ENCODE data around the gene CD2.

CD2 gene

DNA sequence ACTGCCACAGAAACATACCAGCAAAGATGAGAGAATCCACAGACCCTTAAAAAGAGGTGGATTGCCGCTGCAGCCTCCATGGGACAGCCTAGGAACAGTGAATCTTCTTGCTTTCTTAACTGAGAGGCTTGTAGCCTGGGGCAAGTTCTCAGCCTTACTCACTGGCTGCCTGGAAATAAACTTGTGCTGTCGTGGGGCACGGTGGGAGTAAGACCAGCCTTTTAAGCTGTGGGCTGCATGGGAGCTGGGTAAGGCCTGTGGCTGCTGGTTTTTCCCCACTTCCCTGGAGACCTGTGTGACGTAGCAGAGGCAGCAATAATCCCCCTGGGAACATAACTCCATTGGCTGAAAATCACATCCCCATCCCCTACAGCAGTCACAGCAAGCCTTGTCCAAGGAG, 30.8 kb downstream of the CD2 start:
- no peak for DNase-seq

DNA sequence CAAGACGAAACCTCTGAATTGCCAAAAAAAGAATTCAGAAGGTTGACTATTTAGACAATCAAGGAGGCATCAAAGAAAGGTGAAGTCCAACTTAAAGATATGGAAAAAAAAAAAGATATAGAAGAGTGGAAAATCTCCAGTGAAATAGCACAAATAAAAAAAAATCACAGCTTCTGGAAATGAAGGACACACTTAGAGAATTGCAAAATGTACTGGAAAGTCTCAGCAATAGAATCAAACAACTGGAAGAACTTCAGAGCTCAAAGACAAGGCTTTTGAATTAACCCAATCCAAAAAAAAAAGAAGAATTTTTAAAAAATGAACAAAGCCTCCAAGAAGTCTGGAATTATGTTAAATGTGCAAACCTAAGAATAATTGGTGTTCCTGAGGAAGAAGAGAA, 31.8 kb downstream of the CD2 start:
- DNase-seq, result no peak

DNA sequence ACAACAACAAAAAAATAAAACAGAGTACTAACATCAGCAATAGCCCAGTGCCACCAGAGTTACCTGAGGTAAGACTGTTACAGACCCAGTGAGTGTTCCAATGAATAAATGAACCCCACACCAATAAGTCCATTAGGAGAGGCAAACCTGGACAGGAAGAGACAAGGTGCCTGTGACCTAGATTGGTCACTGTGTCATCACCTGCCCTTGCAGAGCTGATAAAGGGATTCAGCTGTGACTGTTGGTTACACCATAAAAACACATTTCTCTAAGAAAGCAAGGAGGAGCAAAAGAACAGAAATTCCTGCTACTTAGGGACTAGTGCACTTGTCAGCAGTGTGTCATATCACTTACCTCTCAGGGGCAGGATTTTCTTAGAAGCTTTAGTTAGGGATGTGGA, 37.5 kb downstream of the CD2 start:
- DNase-seq, result no peak

DNA sequence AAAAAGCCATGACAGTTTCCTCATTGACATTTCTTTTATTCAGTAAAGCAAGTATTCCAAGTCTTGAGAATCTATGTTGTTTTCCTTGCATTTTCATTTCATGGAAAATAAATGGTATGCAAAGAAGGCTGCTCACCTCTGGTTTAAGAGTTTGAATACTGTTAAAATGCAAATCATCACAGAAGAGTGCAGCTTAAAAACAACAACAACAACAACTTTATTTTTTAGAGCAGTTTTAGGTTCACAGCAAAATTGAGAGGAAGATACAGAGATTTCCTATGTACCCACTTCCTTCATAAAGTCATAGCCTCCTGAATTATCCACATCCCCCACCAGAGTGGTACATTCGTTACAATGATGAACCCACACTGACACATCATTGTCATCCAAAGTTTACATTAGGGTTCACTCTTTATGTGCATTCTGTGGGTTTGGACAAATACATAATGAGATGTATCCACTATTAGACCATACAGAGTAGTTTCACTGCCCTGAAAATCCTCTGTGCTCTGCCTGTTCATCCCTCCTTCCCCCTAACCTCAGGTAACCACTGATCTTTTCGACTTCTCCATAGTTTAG, 39.2 kb downstream of the CD2 start:
- no peak for DNase-seq

DNA sequence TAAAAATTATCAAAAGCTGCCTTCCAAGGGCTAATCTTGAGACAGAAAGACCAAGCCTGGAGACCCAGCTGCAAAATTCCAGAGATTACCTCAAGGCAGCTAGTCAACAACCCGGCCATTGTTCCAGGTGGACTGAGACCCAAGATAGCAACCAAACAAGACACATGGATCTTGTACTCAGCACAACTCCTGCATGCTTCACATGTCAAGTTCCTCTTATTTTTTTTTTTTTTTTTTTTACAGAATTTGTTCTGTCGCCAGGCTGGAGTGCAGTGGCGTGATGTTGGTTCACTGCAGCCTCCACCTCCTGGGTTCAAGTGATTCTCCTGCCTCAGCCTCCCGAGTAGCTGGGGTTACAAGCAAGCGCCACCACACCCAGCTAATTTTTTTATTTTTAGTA, 40.1 kb downstream of the CD2 start:
- DNase-seq, result no peak

DNA sequence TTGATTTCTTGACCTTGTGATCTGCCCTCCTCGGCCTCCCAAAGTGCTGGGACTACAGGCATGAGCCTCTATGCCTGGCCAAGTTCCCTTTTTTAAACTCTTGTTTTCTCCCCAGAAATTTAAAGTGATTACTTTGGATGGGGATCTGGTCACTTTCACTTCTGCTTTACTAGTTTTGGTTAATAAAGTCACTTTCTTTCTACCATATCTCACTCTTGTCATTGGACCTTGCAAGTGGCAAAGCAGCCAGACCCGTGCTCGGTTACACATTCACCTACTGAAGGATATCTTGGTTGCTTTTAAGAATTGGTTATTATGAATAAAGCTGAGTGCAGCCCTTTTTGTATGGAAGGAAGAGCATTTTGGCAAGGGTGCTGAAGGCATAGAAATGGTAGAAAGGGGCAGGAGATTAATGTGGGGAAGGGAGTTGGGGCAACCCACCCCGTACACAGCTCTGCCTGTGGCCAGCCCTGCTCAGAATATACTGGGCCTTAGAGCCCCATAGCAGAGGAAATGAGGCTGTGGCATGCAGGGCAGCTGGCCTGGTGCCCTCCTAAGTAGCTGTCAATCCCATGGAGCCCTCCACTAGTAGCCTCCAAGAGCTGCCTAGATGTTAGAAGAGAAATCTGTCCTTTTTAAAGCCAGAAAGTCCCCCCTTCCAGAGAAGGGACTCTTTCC, 40.7 kb downstream of the CD2 start:
- DNase-seq, result no peak

DNA sequence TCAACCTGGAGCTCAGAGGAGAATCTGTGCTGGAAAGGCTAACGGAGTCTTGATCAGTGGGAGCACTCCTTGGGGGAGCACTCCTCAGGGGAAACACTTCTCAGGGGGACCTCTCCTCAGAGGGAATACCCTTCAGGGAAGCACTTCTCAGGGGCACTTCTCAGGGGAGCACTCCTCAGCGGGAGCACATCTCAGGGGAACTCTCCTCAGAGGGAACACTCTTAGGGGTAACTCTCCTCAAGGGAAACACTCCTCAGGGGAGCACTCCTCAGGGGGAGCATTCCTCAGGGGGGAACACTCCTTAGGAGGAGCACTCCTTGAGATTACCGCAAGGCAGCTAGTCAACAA, 41.2 kb downstream of the CD2 start:
- no peak for DNase-seq

DNA sequence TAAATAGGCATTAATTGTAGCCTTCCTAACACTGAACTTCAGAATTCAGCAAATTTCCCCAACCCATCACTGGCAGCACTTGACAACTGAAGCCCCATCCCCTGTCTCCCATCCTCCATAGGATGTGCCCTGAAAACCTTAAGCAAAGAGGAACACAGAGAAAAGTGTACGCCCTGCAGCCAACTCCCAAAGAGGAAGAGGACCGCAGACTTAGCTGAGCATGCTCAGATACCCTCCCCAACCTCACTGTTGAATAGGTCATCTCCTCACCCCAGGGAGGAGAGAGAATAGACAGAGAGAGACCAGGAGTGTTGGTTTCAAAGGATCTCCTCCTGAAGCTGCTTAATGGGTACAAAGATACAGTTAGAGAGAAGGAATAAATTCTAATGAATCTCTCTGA, 50.5 kb downstream of the CD2 start:
- no peak for DNase-seq

DNA sequence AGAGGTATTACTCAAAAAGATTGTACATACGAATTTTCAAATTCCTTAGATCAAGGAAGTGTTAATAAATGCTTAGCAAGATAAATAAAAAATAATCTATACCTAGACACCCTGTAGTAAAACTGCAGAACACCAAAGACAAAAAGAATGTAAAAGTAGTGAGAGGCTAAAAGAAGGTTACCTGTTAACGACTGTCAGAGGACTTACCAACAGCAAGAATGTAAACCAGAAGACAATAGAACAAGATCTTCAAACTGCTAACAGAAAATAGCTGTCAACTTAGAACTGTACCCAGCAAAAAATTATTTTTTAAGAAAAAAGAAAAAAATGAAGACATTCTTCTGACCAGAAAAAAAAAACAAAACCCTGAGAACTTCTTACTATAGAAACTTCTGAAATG, 51.2 kb downstream of the CD2 start:
- DNase-seq, result no peak

DNA sequence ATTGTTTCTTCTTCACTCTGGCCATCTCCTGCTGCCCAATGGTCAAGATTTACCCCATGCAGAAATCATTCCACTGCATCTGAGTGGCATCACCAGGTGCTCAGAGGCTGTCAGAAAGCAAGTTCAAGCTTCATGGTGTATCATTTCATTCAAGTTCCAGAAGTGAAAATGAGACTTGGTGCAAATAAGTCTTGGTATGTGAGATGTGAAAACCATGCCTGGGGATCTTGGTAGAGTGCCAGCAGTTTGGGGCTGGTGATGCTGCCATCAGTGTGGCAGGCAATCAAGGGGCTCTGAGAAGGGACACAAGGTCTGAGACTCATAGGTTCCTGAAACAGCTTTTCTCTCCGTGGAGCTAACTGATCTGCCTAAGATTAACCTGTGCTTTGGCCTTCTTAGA, 52.0 kb downstream of the CD2 start:
- peak in 1 of 2 experiments; percentile 19 for DNase-seq

DNA sequence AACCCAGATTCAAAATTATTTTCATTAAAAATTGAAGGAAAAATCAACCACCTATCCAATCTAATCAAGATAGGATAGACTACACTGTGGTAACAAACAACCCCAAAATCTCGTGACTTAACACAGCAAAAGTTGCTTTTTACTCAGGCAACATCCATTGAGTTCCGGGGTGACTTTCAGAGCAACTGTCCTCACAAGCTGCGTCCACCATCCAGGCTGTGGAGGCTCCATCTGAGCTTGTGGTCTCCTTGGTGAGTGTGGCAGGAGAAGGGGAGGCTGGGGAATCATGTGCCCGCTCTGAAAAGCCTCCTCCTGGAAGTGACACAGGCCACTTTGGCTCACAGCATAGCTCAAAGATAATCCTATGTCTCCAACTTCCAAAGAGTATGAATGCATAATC, 52.4 kb downstream of the CD2 start:
- DNase-seq, result no peak

DNA sequence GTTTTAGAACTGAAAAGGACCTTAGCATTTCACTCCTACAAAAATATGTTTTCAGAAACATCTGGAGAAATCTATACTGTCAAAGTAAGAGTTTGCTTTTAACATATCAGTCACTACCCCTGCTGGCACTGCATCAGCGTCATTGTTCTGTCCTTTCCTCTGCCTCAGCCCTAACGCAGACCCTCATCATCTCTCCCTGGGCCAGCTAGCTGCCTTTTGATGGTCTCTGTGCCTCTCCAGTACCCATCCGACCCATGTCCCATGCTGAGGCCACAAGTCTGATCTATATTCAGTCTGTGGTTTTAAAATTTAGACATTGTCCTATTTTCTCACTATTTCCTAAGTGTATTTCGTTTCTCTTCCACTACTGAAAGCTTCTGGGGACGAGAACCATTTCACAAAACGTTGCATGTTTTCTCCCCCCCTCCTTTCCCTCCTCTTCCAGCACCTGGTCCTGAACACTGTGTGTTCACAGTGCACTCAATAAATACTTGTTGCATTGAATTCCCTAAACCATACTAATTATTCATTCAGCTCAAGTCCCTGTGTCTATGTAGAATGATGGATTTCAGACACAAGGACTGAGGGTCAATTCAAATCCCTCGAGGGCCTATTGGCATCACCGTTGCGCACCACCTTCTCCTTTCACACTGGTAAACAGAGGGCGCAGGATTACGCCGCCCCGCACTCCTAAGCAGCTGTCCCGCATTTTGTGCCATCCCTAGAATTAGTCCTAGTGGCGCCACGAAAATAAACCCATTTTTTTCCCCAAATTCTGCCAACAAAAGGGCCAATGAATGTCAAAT, 53.4 kb downstream of the CD2 start:
- DNase-seq, result no peak

DNA sequence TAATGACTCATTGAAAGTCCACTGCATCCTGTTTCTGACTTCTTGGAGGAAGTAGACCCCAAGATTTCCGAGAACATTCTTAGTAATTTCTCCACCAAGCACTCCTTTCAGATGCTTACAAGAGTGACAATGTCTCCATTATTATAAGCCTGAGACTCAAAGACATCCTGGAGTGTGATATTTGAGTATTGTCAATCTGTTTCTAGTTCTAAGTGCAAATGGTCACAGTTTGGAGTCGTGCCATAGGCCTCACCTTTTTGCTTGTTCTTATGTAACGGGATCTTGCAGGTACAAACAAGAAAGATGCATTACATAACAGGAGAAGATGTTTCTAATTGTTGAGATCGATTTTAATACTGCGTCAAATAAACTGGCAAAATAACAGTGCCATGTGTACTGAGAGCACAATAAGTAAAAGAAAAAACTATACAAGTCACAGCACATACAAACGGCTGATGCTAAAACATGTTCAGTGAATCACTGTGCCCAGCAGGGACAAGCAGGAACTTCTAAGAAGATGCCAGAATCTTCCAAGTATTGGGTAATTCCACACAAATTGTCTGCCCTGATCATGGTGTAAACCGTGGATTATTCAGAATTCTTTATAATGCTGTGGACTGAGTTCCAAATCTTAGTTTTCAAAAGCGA, 54.1 kb downstream of the CD2 start:
- no peak for DNase-seq

DNA sequence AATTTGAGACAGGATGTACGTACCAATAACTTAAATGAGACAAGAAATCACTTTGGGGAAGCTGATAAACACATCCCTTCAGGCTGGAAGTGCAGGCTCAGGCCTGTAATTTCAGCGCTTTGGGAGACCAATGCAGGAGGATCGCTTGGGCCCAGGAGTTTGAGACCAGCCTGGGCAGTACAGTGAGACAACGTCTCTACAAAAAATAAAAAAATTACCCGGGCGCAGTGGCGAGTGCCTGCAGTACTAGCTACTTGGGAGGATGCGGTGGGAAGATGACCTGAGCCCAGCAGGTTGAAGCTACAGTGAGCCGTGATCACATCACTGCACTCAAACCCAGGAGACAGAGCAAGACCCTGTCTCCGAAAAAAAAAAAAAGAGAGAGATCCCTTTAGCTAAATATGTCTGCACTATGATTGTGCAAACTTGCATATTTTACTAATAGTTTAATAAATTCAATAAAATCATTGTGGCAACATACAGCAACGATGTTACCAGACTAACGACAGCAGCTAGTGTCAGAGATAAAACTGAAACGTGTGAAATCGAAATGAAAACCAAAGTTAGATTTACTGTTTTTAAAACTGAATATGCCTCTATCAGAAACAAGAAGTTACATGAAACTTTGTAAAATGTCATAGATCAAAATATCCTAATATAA, 54.7 kb downstream of the CD2 start:
- DNase-seq, result no peak

DNA sequence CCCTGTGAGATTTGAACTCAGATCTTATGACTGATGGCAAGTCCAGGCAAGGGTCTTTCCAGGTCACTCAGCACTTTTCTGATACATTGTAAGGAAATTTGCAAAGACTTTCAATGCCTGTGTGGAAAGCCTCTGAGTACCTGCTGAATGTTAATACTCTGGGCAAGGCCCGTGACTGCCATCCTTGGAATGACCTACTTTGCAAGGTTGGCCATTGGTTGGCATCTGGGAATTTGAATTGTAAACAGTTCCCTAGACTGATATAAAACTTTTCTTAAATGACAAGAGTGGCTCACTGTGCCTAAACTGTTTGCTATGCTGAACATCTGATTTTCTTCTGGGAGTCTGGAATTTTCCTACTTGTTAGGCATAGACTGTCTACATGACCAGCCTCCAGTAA, 57.1 kb downstream of the CD2 start:
- no peak for DNase-seq

DNA sequence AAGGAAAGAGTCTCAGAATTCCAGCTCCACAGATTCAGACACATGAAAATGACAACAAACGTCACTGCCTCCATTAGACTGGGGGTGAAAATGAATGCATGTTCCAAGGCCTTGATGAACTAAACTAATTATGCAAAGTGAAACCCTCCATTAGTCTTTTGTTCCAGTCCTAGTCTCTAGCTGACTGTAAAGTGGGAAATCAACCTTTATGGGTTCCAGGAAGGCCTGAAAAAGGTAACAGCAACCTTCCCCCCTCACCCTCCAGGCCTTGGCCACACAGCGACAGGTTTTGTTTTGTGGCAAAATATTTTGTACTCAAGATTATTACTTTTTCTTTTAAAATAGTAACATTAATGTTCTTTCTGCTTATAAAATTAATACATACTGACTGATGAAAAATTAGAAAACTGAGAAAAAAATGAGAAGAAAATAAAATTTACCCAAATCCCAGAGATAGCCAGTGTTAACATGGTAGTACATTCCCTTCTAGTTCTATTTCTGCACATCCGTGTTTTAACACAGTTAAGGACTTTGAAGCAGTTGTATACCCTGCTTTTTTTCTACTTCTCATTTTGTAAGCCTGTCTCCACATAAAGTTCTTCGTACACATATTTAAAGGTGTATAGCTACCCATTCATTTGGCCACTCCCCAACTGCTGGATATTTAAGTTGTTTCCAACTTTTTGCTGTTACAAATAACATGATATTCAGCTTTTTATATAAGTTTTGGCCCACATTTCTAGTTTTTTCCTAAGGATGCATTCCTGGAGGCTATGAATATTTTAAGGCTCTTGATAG, 60.9 kb downstream of the CD2 start:
- no peak for DNase-seq

DNA sequence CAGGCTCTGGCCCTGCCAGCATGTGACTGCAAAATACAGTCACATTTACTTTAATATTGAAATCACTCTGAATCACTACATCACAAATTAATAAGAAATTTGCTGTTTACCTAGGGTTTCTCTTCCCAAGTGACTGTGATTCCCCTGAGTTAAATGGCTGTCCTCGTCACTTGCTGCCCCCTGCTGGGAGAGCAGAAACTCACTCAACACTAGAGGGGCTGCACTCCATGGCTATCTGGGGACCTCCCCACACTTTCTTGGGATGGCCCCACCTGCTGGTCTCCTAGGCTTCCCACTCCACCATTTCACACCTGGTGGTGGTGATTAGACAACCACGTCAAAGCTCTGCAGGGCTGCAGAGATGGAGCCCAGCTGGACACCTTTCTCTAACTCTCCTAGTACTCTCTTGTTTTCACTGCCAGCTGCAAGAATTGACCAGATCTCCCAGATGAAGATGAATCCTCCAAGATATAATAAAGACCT, 63.4 kb downstream of the CD2 start:
- no peak for DNase-seq

All from NCI-H446 (cell line).